ENCODE data around the gene LRRC10B. TPM values are rescaled to one million over a fixed set of nuclear protein-coding genes. Genes with fewer than 3 reads are reported as not detected.

The LRRC10B gene
- total and polyA plus RNA-seq, 2 of the 8 experiments (the other 6 are each of a cell fraction or from before 2014, with no cell fraction given) = 0.47 to 0.71 TPM

DNA sequence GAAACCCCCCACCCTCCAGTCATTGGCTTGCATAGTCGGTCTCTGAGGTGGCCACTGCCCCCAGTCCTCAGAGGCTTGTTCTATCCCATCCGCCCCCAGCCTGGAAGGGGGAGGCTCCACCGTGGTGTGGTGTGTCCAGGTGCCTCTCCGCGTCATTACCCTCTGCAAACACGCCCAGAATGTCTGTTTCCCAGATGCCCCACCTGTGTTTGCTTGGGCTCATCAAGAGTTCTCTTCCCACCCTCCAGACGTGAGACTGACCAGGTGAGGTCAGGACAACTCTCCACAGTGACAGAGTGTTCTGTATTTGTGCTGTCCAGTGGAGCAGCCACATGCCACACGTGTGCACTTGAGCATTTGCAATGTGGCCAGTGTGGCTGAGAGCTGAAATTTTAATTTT, 24.9 kb downstream of the LRRC10B start (continued):
- TF ChIP-seq, protein P1, sequence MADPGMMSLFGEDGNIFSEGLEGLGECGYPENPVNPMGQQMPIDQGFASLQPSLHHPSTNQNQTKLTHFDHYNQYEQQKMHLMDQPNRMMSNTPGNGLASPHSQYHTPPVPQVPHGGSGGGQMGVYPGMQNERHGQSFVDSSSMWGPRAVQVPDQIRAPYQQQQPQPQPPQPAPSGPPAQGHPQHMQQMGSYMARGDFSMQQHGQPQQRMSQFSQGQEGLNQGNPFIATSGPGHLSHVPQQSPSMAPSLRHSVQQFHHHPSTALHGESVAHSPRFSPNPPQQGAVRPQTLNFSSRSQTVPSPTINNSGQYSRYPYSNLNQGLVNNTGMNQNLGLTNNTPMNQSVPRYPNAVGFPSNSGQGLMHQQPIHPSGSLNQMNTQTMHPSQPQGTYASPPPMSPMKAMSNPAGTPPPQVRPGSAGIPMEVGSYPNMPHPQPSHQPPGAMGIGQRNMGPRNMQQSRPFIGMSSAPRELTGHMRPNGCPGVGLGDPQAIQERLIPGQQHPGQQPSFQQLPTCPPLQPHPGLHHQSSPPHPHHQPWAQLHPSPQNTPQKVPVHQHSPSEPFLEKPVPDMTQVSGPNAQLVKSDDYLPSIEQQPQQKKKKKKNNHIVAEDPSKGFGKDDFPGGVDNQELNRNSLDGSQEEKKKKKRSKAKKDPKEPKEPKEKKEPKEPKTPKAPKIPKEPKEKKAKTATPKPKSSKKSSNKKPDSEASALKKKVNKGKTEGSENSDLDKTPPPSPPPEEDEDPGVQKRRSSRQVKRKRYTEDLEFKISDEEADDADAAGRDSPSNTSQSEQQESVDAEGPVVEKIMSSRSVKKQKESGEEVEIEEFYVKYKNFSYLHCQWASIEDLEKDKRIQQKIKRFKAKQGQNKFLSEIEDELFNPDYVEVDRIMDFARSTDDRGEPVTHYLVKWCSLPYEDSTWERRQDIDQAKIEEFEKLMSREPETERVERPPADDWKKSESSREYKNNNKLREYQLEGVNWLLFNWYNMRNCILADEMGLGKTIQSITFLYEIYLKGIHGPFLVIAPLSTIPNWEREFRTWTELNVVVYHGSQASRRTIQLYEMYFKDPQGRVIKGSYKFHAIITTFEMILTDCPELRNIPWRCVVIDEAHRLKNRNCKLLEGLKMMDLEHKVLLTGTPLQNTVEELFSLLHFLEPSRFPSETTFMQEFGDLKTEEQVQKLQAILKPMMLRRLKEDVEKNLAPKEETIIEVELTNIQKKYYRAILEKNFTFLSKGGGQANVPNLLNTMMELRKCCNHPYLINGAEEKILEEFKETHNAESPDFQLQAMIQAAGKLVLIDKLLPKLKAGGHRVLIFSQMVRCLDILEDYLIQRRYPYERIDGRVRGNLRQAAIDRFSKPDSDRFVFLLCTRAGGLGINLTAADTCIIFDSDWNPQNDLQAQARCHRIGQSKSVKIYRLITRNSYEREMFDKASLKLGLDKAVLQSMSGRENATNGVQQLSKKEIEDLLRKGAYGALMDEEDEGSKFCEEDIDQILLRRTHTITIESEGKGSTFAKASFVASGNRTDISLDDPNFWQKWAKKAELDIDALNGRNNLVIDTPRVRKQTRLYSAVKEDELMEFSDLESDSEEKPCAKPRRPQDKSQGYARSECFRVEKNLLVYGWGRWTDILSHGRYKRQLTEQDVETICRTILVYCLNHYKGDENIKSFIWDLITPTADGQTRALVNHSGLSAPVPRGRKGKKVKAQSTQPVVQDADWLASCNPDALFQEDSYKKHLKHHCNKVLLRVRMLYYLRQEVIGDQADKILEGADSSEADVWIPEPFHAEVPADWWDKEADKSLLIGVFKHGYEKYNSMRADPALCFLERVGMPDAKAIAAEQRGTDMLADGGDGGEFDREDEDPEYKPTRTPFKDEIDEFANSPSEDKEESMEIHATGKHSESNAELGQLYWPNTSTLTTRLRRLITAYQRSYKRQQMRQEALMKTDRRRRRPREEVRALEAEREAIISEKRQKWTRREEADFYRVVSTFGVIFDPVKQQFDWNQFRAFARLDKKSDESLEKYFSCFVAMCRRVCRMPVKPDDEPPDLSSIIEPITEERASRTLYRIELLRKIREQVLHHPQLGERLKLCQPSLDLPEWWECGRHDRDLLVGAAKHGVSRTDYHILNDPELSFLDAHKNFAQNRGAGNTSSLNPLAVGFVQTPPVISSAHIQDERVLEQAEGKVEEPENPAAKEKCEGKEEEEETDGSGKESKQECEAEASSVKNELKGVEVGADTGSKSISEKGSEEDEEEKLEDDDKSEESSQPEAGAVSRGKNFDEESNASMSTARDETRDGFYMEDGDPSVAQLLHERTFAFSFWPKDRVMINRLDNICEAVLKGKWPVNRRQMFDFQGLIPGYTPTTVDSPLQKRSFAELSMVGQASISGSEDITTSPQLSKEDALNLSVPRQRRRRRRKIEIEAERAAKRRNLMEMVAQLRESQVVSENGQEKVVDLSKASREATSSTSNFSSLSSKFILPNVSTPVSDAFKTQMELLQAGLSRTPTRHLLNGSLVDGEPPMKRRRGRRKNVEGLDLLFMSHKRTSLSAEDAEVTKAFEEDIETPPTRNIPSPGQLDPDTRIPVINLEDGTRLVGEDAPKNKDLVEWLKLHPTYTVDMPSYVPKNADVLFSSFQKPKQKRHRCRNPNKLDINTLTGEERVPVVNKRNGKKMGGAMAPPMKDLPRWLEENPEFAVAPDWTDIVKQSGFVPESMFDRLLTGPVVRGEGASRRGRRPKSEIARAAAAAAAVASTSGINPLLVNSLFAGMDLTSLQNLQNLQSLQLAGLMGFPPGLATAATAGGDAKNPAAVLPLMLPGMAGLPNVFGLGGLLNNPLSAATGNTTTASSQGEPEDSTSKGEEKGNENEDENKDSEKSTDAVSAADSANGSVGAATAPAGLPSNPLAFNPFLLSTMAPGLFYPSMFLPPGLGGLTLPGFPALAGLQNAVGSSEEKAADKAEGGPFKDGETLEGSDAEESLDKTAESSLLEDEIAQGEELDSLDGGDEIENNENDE (IDR thresholded peaks at IDR 0.05; ENCODE audit: insufficient replicate concordance, low read length) = no peak
- TF ChIP-seq FOSL1 (IDR thresholded peaks at IDR 0.05; ENCODE audit: insufficient read depth, low read depth, low read length) (no peak), CBX8 (IDR thresholded peaks at IDR 0.05; ENCODE audit: borderline replicate concordance, low read depth, low read length) (no peak), PHF8 (conservative IDR thresholded peaks at IDR 0.05; ENCODE audit: low read depth, low read length) (no peak)
- TF ChIP-seq, protein P2, sequence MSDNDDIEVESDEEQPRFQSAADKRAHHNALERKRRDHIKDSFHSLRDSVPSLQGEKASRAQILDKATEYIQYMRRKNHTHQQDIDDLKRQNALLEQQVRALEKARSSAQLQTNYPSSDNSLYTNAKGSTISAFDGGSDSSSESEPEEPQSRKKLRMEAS (IDR thresholded peaks at IDR 0.05) = no peak
